ENCODE data around the gene INPP5D. TPM values are rescaled to one million over a fixed set of nuclear protein-coding genes. Genes with fewer than 3 reads are reported as not detected.
A peak's percentile ranks its signal among the peaks of the same experiment; 100 is the strongest.

The INPP5D gene
- total and polyA plus RNA-seq, 2 of the 13 experiments (the other 11 are each of a cell fraction or from before 2014, with no cell fraction given), result 16.7 to 18.0 TPM

- TF ChIP-seq ZC3H4 (CRISPR knock-in tag; IDR thresholded peaks at IDR 0.05; ENCODE audit: borderline replicate concordance), result no peak
- TF ChIP-seq ZNF34 (CRISPR knock-in tag; IDR thresholded peaks at IDR 0.05; ENCODE audit: borderline replicate concordance), result no peak; the same call in 1 of the 2 replicates
- peak; percentile 20; the same call in 1 of the 2 replicates for TF ChIP-seq NR0B2 (CRISPR knock-in tag; IDR thresholded peaks at IDR 0.05)
- TF ChIP-seq KIAA2018 (CRISPR knock-in tag; IDR thresholded peaks at IDR 0.05; ENCODE audit: borderline replicate concordance), result no peak
- no peak for TF ChIP-seq ZFYVE20 (CRISPR knock-in tag; IDR thresholded peaks at IDR 0.05; ENCODE audit: borderline replicate concordance, low read depth)
- no peak for TF ChIP-seq ATF1 (CRISPR knock-in tag; IDR thresholded peaks at IDR 0.05)
- TF ChIP-seq DMAP1 (CRISPR knock-in tag; IDR thresholded peaks at IDR 0.05), result peak; percentile 65
- peak; percentile 74 for TF ChIP-seq ZNF567 (CRISPR knock-in tag; IDR thresholded peaks at IDR 0.05; ENCODE audit: borderline replicate concordance)
- TF ChIP-seq ZNF160 (CRISPR knock-in tag; IDR thresholded peaks at IDR 0.05), result peak; percentile 42; the same call in 1 of the 2 replicates
- TF ChIP-seq SP140L (CRISPR knock-in tag; IDR thresholded peaks at IDR 0.05; ENCODE audit: borderline replicate concordance), result no peak; the same call in 1 of the 2 replicates
- no peak for TF ChIP-seq RFX5 (IDR thresholded peaks at IDR 0.05; ENCODE audit: low read depth, low read length)
- peak; percentile 83; the same call in 1 of the 2 replicates for TF ChIP-seq ESRRA (CRISPR knock-in tag; IDR thresholded peaks at IDR 0.05; ENCODE audit: low read depth)
- TF ChIP-seq HOXD1 (CRISPR knock-in tag; IDR thresholded peaks at IDR 0.05), result no peak
- TF ChIP-seq RAD21 (CRISPR knock-in tag; IDR thresholded peaks at IDR 0.05), result peak; percentile 69
- no peak for TF ChIP-seq ZNF138 (CRISPR knock-in tag; IDR thresholded peaks at IDR 0.05; ENCODE audit: low read depth)
- TF ChIP-seq MTERF4 (CRISPR knock-in tag; IDR thresholded peaks at IDR 0.05), result no peak
- TF ChIP-seq ZNF740 (CRISPR knock-in tag; IDR thresholded peaks at IDR 0.05), result 0 out of 2 replicates have a peak, but pooled peaks have one; percentile 17
- 0 out of 2 replicates have a peak, but pooled peaks have one; percentile 26 for TF ChIP-seq ZNF124 (CRISPR knock-in tag; IDR thresholded peaks at IDR 0.05)
- peak; percentile 92; the same call in 1 of the 2 replicates for TF ChIP-seq ZNF337 (CRISPR knock-in tag; IDR thresholded peaks at IDR 0.05; ENCODE audit: borderline replicate concordance, low read depth)
These were observed 1.7 kb downstream of the INPP5D start (continued) for GRCh38 chr2:233061591-233062450.
